Measurements from ENCODE around the gene GRN.

DNA sequence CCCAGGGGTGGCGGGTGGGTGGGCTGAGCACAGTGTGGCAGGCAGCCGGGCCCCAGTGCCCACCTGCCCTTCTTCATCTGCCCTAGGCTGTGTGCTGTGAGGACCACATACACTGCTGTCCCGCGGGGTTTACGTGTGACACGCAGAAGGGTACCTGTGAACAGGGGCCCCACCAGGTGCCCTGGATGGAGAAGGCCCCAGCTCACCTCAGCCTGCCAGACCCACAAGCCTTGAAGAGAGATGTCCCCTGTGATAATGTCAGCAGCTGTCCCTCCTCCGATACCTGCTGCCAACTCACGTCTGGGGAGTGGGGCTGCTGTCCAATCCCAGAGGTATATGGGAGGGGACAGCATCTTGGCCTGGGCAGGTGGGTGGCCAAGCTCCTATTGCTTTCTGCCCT is 6.4 kb downstream of the GRN start:
- TF ChIP-seq EP300 (IDR thresholded peaks at IDR 0.05) = no peak
- no peak for TF ChIP-seq POLR2A (IDR thresholded peaks at IDR 0.05)
- no peak for TF ChIP-seq CTCF (IDR thresholded peaks at IDR 0.05)
- TF ChIP-seq POLR2AphosphoS5 (IDR thresholded peaks at IDR 0.05) = no peak

Data from suprapubic skin (tissue), 4 donors.